VCaP (cell line): ENCODE data around the gene PLK3.
"Not testable (repeated sequence)": the region's sequence is repeated elsewhere in the genome, so short reads cannot be mapped to it uniquely, and the experiment has no call there.

Source experiments
- H3K27ac ChIP-seq: fragments of 450-650 bp; 2 replicates; pipeline ENCODE4 v1.5.1; 2017
- CTCF ChIP-seq: fragments of 450-650 bp; conservative IDR thresholded peaks from 2 replicates; pipeline ENCODE4 v1.5.1; 2017; ENCODE audit warnings: mild to moderate bottlenecking, moderate library complexity

PLK3 gene

GRCh38 chr1:44788120-44788860 lies 11.9 kb upstream of the PLK3 start, which contains the start of gene BEST4:
BEST4 (minus strand) TSS chr1:44788170; CDS start chr1:44787705, 465 bp downstream.
- no peak within 1 kb of the TSS for H3K27ac ChIP-seq
- no peak for TF ChIP-seq CTCF

- H3K27ac ChIP-seq, result no peak overlapping the region
- no peak for TF ChIP-seq CTCF
Observed at GRCh38 chr1:44790968-44791801, 9.0 kb upstream of the PLK3 start.

GRCh38 chr1:44792736-44793502 lies 7.3 kb upstream of the PLK3 start:
- no peak overlapping the region for H3K27ac ChIP-seq
- TF ChIP-seq CTCF, result no peak

GRCh38 chr1:44797886-44798285 lies 2.3 kb upstream of the PLK3 start:
- not testable (repeated sequence) for H3K27ac ChIP-seq

- peak overlapping the region; percentile 70 for H3K27ac ChIP-seq
- no peak for TF ChIP-seq CTCF
Observed at GRCh38 chr1:44798481-44799365, 1.5 kb upstream of the PLK3 start.

GRCh38 chr1:44801491-44802305 lies 1.5 kb downstream of the PLK3 start:
- no peak for TF ChIP-seq CTCF
- H3K27ac ChIP-seq, result no peak overlapping the region
